HUES6 (cell line): Measurements from ENCODE around the gene FOXL3.

ENCODE experiments used
- H3K27ac ChIP-seq: 2 replicates; pipeline ENCODE4 v1.7.0; 2013; ENCODE audit warnings: low read depth, mild to moderate bottlenecking, low read length, inconsistent platforms
- H3K27me3 ChIP-seq: 2 replicates; pipeline ENCODE4 v1.6.1; 2013; ENCODE audit warnings: low read length; ENCODE audit not compliant: control insufficient read depth, insufficient read depth
- H3K36me3 ChIP-seq: 2 replicates; pipeline ENCODE4 v1.6.1; 2013; ENCODE audit warnings: low read length; ENCODE audit not compliant: control insufficient read depth, insufficient read depth
- H3K4me1 ChIP-seq: 2 replicates; pipeline ENCODE4 v1.6.1; 2013; ENCODE audit warnings: low read length; ENCODE audit not compliant: control insufficient read depth, insufficient read depth
- H3K4me3 ChIP-seq: 2 replicates; pipeline ENCODE4 v1.5.1; 2013; ENCODE audit warnings: low read depth, low read length
- H3K9ac ChIP-seq: one replicate; pipeline ENCODE4 v1.6.1; 2013; ENCODE audit warnings: mild to moderate bottlenecking, low read length
- H3K9me3 ChIP-seq: 2 replicates; pipeline ENCODE4 v1.6.1; 2013; ENCODE audit warnings: low read depth, low read length; ENCODE audit not compliant: control insufficient read depth, insufficient read depth

The FOXL3 gene

DNA sequence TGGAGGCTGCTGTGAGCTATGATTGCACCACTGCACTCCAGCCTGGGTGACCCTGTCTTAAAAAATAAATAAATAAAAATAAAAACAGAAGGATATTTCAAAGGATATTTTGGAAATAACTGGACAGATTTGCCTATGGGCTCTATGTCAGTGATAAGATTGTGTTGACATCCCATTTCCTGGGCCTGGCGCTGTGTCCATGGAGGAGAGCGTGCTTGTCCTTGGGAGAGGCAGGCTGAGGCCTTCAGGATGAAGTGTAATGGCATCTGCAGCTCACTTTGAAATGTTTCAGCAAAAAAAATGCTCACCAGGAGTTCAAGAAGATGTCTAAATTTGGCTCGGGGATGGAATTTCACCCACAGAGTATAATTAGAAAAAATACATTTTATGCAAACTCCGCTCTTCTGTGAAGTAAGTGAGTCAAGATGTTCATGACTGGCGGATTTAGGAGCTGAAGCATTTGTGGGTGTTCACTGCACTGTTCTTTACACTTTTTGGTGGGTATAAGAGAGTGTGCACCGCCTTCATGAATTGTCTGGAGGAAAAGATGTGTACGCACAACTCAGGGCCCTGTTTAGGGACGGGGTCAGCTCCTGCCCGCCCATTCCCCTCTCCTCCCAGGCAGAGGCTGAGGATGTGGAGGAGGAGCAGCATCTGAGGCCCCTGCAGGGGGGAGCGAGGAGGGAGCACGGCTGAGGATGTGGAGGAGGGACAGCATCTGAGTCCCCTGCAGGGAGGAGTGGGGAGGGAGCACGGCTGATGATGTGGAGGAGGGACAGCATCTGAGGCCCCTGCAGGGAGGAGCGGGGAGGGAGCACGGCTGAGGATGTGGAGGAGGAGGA lies 18.5 kb upstream of the FOXL3 start:
- Histone ChIP-seq H3K27ac (no peak overlapping the region), H3K4me1 (no peaks in the 10 kb centered on the region), H3K36me3 (no peaks in the 10 kb centered on the region), H3K4me3 (no peak overlapping the region), H3K9me3 (peaks cover 86% of the 10 kb centered on the region), H3K9ac (no peak overlapping the region), H3K27me3 (no peaks in the 10 kb centered on the region)

DNA sequence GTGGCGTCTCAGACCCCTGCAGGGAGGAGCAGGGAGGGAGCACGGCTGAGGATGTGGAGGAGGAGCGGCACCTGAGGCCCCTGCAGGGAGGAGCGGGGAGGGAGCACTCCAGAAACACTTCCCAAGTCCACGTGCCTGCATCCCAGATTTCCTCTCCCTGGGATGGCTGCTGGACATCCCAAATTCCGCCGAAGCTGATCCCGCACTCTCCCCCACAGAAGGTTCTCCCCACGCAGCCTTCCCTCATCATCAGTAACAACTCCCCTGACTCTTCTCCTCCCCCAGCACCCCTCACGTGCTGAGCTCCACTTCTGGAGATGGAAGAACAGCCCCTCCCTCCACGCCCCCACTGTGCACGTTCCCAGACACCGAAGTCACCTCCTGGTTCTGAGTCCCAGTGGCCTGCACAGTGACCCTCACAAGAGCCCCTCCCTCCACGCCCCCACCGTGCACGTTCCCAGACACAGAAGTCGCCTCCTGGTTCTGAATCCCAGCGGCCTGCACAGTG lies 17.8 kb upstream of the FOXL3 start:
- Histone ChIP-seq H3K9ac (no peak overlapping the region), H3K27me3 (no peaks in the 10 kb centered on the region), H3K36me3 (no peaks in the 10 kb centered on the region), H3K4me3 (no peak overlapping the region), H3K9me3 (peaks cover 87% of the 10 kb centered on the region), H3K4me1 (no peaks in the 10 kb centered on the region), H3K27ac (no peak overlapping the region)

DNA sequence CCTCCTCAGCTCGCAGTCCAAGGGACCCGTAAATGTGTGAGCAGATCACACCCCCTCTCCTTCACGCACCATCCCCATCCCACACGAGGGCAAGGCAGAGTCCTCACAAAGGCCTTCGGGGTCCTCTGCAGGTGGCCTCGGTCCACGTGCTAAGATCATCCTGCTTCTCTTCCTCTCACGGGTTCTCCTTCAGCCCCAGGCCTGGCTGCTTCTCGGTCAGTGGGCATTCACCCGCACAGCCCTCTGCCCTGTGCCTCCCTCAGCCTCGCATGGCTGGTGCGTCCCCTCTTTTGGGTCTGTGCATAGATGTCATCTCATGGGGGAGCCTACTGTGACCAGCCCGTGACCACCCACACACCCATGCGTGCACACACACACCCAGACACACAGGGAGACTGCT lies 17.3 kb upstream of the FOXL3 start:
- Histone ChIP-seq H3K4me3 (no peak overlapping the region), H3K36me3 (no peaks in the 10 kb centered on the region), H3K27me3 (no peaks in the 10 kb centered on the region), H3K27ac (no peak overlapping the region), H3K9me3 (peaks cover 88% of the 10 kb centered on the region), H3K4me1 (no peaks in the 10 kb centered on the region), H3K9ac (no peak overlapping the region)

DNA sequence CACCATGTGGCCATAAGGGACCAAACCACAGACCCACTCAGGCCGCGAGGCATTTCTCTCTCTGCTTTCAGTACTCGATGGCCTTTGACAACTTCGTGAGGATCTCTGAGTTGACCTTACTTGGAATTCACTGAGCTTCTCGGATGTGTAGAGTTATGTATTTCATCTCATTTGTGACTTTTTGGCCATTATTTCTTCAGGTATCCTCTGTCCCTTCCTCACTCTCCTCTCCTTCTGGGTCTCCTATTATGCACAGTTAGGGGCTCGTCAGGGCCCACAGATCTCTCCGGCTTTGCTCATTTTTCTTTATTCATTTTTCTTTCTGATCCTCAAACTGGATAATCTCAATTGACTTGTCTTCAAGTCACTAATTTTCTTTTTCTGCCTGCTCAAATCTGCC lies 16.6 kb upstream of the FOXL3 start:
- Histone ChIP-seq H3K4me3 (no peak overlapping the region), H3K27me3 (no peaks in the 10 kb centered on the region), H3K36me3 (no peaks in the 10 kb centered on the region), H3K4me1 (no peaks in the 10 kb centered on the region), H3K9me3 (peaks cover 86% of the 10 kb centered on the region), H3K27ac (no peak overlapping the region), H3K9ac (no peak overlapping the region)

DNA sequence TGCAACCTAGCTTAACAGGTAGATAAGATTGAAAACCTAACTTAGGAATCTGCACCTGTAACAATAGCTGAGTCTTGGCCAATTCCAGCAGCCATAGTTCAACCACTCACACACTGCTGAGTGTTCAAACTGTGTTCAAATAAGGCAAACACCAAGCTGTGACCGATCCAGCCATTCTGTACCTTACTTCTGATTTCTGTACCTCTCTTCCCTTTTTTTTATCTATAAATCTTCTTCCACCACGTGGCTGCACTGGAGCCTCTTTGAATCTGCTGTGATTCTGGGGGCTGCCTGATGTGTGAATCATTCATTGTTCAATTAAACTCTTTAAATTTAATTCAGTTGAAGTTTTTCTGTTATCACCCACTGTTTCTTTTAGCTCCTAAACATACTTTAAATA lies 15.7 kb upstream of the FOXL3 start:
- Histone ChIP-seq H3K9ac (no peak overlapping the region), H3K27ac (no peak overlapping the region), H3K4me3 (no peak overlapping the region), H3K9me3 (peaks cover 76% of the 10 kb centered on the region), H3K36me3 (no peaks in the 10 kb centered on the region), H3K27me3 (no peaks in the 10 kb centered on the region), H3K4me1 (no peaks in the 10 kb centered on the region)

DNA sequence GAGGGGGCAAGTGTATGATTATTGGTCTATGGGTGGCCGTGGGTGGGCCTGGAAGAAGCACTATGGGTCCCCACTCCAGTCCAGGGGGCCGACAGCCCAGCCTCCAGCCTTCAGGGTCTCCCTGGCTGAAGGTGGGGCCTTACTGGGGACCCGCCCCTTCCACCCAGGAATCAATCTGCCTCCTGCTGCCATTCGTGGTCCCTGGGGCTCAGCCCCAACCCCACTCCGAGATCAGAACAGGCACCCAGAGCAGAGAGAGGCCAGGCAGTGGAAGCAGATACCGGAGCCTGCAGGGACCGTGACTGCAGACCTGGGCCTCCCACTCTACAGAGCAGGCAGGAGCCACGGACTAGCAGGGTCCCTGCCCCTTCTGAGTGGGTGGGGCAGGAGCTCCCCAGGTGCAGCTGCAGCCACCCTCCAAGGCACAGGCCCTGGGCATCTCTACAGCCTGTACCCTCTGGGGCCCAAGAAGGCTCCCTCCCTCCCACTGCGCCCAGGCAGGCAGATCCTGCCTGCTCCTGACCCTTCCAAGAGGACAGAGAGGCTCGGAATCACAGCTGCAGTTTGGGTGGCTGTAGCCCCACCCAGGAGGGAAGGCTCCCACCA lies 13.6 kb upstream of the FOXL3 start:
- Histone ChIP-seq H3K4me1 (no peaks in the 10 kb centered on the region), H3K9ac (no peak overlapping the region), H3K9me3 (peaks cover 68% of the 10 kb centered on the region), H3K27me3 (no peaks in the 10 kb centered on the region), H3K27ac (no peak overlapping the region), H3K36me3 (no peaks in the 10 kb centered on the region), H3K4me3 (no peak overlapping the region)

DNA sequence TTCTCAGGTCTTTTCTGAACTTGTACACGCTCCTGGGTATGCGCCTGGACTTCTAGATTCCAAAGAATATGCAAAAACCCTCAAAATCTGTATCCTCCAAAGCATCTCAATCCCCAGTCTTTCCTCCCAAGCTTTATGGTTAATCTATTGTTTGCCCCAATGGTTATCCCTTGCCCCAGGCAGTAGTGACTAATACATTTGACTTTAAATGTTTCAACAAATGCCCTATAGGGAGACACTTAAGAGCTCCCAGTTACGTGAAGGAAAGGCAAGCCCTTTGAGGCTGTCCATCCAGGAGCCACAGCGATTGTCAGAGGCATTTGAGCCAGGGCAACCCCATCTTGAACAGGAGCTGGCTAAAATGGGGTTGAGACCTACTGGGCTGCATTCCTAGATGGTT lies 12.7 kb upstream of the FOXL3 start:
- Histone ChIP-seq H3K9ac (no peak overlapping the region), H3K4me3 (no peak overlapping the region), H3K4me1 (no peaks in the 10 kb centered on the region), H3K27ac (no peak overlapping the region), H3K9me3 (peaks cover 63% of the 10 kb centered on the region), H3K27me3 (no peaks in the 10 kb centered on the region), H3K36me3 (no peaks in the 10 kb centered on the region)

DNA sequence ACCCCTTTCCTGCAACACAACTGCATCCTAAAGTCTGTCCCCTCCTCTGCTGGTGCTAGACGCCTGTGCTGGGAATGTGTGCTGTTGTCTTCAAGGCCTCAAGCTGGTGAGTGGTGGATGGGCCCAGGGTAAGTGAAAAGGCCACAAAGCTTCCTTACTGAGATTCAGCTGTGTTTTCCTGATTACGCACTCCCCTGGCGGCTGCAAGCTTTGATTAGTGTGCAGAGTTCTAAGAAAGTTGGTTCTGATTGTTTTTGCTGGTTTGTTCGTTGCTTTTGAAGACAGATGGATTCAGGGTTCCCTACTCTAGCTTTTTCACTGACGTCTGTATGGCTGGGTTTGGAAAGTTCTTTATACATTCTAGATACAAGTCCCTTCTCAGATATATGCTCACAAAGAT lies 11.9 kb upstream of the FOXL3 start:
- Histone ChIP-seq H3K9ac (no peak overlapping the region), H3K4me1 (no peaks in the 10 kb centered on the region), H3K36me3 (no peaks in the 10 kb centered on the region), H3K27me3 (no peaks in the 10 kb centered on the region), H3K9me3 (peaks cover 54% of the 10 kb centered on the region), H3K4me3 (no peak overlapping the region), H3K27ac (no peak overlapping the region)

DNA sequence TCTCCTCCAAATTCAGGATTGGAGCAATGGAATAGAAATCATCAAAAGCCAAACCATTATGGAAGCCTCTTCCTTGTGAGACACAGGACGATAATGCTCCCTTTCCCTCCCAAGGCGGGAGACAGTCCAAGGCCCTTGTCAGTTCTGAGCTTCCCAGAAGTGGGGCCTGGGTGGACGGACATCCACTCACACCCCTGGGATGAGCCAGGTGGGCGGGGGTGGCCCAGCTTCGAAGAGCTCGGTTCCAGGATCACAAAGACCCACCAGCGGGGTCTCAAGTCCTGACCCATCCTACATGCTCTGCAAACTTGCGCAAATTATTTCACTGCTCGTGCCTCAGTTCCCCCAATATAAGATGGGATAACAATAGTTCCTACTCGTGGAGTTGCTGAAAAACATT lies 10.1 kb upstream of the FOXL3 start:
- peaks cover 3% of the 10 kb centered on the region; the same call in 1 of the 2 replicates for H3K27me3 ChIP-seq
- H3K4me1 ChIP-seq, result no peaks in the 10 kb centered on the region

DNA sequence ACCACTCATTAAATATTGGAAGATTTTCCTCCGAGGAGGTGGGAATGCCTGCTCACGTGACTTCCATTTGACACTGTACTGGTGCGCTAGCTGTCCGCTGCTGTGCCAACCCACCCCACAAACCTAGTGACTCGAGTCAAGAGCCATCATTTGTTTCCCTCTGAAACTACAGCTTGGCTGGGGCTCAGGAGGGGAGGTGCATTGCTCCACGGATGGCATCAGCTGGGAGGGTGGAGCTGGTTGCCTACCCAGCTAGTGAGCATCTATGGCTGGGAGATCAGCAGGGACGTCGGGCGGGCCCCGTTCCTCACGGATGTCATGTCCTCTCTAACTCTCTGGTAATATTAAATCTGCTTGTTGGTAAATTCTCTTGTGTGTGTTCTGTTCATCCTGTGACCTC lies 9.5 kb upstream of the FOXL3 start:
- Histone ChIP-seq H3K4me3 (no peak overlapping the region), H3K36me3 (no peaks in the 10 kb centered on the region), H3K27ac (no peak overlapping the region), H3K9me3 (peaks cover 39% of the 10 kb centered on the region), H3K27me3 (peaks cover 6% of the 10 kb centered on the region; the same call in 1 of the 2 replicates), H3K9ac (no peak overlapping the region), H3K4me1 (no peaks in the 10 kb centered on the region)

More for the DNA sequence above, 10.1 kb upstream of the FOXL3 start:
- Histone ChIP-seq H3K4me3 (no peak overlapping the region), H3K9me3 (peaks cover 40% of the 10 kb centered on the region), H3K36me3 (no peaks in the 10 kb centered on the region), H3K9ac (no peak overlapping the region), H3K27ac (no peak overlapping the region)

DNA sequence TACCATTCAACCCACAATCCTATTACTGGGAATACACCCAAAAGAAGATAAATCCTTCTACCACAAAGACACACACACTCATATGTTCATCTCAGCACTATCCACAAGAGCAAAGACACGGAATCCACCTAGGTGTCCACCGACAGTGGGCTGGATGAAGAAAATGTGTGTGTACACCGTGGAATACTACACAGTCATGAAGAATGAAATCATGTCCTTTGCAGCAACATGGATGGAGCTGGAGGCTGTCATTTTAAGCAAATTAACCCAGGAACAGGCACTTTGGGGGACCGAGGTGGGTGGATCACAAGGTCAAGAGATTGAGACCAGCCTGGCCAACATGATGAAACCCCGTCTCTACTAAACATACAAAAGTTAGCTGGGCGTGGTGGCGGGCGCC lies 8.3 kb upstream of the FOXL3 start:
- H3K36me3 ChIP-seq, result no peaks in the 10 kb centered on the region
- H3K4me1 ChIP-seq, result no peaks in the 10 kb centered on the region
- peaks cover 15% of the 10 kb centered on the region; the same call in 1 of the 2 replicates for H3K27me3 ChIP-seq
- H3K9ac ChIP-seq, result no peak overlapping the region
- H3K9me3 ChIP-seq, result peaks cover 27% of the 10 kb centered on the region
- no peak overlapping the region for H3K27ac ChIP-seq
- no peak overlapping the region for H3K4me3 ChIP-seq
